HG03457 (cell line): ENCODE data around the gene PLA2G3.

Source experiments
- ATAC-seq: cut with Tn5 transposase; IDR thresholded peaks from one replicate; pipeline ENCODE4 v1.9.1; 2021; ENCODE audit warnings: moderate number of reproducible peaks; ENCODE audit not compliant: unreplicated experiment

Gene PLA2G3

DNA sequence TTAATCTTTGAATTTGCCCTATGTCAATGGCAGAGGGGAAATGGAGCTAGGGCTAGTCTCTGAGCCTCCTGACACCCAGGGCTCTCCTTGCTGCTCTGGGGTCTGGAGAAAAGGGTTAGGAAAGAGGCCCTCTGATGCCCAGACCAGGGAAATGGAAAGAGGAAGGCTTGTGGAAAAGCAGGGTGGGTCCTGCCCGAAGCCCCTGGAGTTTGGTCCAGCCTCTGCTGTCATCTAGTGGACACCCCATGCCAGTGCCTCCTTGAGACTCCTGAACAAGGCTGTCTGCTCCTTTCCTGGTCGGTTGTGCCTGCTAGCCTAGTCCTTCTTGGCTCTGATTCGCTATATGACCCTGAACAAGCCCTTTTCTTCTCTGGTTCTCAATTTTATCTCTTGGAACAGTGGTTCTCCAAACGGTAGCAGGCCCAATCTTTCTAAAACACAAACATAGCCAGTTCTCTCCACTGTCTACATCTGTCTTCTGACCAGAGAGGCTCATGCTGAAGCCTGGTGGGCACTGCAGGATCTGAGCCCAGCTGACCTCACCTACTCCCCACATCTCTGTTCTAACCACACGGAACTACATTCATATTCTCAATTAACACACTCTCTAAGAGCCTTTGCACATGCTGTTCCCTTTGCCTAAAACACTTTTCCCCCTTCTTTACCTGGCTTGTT lies 8.8 kb upstream of the PLA2G3 start:
- no peak for ATAC-seq

DNA sequence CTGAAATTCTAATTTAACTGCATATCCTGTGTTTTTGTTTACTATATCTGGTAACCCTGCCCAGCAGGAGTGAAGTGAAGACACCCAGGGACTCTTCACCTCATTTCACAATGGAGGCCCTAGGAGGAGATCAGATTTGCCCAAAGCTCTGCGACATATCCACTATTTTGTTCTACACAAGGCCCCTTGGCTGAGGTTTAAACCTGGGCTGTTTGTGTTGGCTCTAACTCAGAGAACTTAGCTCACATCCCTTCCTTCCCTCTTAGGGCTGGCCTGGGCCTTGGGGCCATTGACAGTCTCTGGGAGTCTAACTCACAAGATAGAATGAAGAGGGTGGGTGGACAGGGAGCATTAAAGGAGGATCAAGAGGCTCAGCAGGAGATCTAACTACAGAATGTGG lies 8.2 kb upstream of the PLA2G3 start:
- no peak for ATAC-seq

DNA sequence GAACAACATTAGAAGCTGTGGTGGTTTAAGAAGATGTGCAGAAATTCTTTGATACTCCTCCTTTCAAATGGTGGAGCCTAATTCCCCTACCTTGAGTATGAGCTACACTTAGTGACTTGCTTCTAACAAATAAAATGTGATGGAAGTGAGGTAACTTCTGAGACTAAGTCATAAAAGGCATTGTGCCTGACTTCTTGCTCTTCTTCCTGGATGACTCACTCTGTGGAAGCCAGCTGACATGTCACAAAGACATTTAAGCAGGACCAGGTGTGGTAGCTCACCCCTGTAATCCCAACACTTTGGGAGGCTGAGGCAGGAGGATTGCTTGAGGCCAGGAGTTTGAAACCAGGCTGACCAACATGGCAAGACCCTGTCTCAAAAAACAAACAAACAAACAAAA lies 3.9 kb upstream of the PLA2G3 start:
- ATAC-seq: no peak

- no peak for ATAC-seq
These were observed 3.2 kb upstream of the PLA2G3 start for GRCh38 chr22:31143537-31143936.

DNA sequence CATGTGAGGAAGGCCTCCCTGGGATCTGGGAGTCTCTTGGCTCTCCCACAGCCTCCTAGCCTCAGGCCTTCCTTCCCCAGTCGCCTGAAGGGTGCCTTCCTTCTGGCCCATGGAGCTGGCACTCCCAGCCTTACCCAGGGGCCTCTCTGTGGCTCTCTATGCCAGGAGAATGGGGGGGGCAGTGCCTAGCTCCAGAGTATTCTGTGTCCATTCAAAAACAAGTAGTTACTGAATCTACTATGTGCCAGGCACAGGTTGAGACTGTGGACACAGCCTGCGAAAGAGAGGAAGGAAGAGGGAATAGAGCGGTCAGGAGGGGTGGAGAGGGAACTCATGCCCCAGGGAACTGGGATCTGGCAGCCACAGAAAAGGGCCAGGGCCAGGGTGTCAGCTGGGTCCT lies 2.7 kb upstream of the PLA2G3 start:
- ATAC-seq: no peak

DNA sequence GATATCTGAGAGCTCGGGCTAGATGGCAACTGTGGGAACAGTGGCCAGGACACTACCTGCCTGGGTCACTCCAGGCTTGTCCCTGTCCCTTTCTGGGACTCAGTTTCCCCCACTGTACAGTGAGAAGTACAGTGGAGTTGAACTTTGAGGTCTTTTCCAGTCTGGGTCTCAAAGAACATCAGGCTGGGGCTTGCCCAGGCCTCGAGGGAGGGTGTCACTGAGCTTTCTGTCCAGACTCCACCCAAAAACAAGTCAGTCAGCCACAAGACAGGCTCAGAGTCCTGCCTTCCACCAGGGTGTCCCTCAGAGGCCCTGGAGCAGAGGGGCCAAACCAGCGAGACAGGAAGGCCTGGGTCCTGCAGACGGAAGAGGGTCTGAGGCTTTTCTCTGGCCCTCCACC lies 2.0 kb upstream of the PLA2G3 start:
- ATAC-seq: no peak

DNA sequence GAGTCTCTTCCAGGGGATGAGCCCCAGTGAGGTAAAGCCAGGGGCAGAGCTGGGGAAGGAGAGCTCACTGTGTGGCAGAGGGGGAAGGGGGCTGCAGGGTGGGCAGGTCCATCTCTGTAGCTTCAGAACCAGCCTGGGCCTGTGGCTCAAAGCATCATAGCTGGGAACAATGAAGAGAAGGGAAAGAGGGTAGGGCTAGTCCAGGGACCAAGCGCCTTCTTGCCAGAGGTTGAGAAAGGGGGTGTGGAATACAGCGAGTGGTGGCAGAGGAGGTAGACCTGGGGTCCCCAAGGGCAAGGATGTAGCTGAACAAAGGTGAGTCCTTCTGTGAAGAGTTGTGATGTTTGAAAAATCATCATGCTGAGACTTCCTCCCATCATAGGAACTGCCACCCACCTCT lies 1.2 kb upstream of the PLA2G3 start:
- ATAC-seq: no peak

GRCh38 chr22:31140746-31141145 lies 438 bp upstream of the PLA2G3 start:
- ATAC-seq: no peak

DNA sequence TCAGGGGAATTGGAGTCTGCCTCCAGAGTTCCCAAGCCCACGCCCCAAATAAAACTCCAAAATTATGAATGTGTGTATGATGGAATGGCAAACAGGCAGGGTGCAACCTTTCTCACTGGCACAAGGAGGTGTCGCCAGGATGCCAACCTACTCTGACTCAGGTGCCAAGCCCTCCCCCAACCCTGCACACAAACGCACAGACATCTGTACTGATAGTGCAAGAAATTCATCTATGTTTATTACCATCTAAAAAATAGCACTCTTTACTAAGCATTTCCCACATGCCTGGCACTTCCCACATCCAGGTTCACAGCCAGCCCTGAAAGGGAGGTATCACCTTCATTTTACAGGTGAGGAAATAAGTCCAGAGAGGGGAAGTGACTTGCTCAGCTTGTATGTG lies 1.2 kb downstream of the PLA2G3 start:
- no peak for ATAC-seq

DNA sequence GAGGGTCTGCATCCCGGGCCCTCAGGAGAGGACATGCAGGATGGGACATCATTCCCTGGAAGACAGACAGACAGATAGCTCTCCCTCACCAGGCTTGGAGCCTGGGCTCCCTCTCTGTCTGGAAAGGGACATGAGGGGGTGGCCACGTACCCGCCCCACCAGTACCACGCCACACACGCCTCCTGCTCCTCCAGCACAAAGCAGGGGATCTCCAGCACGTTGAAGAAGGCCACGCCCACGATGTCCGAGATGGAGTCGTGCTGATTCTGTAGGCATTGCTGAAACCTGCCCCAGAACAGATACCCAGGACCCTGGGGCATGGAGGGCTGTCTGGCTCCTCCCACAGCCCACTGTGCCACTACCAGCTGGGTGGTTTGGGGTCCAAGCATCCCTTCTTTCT lies 2.2 kb downstream of the PLA2G3 start:
- ATAC-seq: no peak

DNA sequence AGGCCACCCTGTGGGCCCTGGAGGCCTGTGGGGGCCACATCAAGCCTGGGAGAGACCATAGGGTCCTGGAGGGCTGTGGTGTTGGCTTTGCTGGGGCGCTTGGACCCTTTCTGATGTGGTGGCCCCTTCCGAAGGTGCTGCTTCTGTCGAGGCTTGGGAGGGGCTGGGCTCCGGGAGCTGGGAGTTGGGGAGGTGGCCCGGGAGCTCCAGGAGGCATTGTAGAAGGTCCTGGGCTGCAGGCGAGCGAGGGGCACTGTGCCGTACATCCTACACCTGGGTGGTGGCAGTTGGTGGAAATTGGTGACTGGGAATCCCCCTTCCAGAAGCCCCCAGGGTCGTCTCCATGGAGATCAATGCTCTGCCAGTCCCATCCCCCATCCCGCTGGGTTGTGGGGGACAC lies 2.6 kb downstream of the PLA2G3 start:
- no peak for ATAC-seq

GRCh38 chr22:31136711-31137110 lies 3.6 kb downstream of the PLA2G3 start:
- no peak for ATAC-seq

- ATAC-seq: no peak
These were observed 4.2 kb downstream of the PLA2G3 start for GRCh38 chr22:31136155-31136554.

DNA sequence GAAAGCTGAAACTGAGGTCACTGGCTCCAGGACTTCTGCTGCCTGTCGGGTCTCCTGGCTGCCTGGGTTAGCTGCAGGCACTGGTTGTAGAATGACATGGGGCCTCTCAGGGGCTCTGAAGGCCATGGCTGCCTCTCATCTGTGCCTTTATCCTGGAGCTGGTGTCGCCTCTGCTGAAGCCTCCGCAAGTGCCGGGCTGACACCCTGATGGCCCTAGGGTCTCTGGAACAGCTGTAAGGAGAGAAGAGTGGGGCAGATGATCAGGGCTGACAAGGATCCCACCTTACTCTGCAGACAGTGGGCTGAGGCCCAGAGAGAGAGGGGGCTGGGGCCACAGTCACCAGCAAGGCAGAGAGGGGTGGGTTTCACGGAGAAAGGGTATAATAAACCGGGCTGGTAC lies 4.6 kb downstream of the PLA2G3 start:
- no peak for ATAC-seq

GRCh38 chr22:31134688-31135087 lies 5.6 kb downstream of the PLA2G3 start:
- ATAC-seq: no peak

DNA sequence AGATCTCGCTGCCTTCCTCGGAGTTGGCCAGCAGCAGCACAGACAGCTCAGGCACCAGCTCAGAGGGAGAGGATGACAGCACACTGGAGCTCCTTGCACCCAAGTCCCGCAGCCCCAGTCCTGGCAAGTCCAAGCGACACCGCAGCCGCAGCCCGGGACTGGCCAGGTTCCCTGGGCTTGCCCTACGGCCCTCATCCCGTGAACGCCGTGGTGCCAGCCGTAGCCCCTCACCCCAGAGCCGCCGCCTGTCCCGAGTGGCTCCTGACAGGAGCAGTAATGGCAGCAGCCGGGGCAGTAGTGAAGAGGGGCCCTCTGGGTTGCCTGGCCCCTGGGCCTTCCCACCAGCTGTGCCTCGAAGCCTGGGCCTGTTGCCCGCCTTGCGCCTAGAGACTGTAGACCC lies 6.4 kb downstream of the PLA2G3 start:
- ATAC-seq: no peak

GRCh38 chr22:31130873-31131272 lies 9.4 kb downstream of the PLA2G3 start:
- no peak for ATAC-seq

DNA sequence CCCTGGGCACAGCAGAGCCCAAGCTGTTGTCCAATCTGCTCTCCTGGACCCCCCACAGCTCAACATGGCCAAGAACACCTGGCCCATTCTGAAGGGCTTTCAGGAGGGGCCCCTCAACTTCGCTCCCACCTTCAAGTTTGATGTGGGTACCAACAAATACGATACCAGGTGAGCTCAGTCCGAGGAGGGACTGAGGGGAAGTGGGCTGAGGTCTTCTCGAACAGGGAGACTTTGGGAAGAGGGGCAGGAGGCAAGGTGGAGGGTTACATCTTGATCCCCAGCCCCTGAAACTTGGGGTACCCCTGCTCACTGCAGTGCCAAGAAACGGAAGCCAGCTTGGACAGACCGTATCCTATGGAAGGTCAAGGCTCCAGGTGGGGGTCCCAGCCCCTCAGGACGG lies 12.2 kb downstream of the PLA2G3 start:
- ATAC-seq: no peak

DNA sequence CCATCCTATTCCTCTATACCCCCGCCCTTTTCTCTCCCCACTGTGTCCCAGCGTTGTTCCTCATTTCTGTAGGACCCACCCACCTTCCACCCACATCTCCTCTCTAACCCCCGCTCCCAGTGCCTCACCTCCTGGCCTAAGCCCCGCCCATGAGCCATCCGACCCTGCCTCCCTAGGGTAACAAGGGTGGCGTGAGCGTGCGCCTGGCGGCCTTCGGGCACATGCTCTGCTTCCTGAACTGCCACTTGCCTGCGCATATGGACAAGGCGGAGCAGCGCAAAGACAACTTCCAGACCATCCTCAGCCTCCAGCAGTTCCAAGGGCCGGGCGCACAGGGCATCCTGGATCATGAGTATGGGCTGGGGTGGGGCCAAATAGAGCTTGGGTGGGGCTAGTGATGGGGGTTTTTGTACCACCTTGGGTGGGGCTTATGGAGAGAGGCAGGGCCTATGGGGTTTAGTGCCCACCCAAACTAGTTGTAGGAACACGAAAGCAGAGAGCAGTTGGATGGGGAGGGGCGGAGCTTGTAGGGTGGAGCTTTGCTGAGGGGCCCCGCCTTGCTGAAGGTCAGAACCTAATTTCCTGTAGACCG lies 13.0 kb downstream of the PLA2G3 start:
- no peak for ATAC-seq

GRCh38 chr22:31126869-31127175 lies 13.5 kb downstream of the PLA2G3 start:
- no peak for ATAC-seq

DNA sequence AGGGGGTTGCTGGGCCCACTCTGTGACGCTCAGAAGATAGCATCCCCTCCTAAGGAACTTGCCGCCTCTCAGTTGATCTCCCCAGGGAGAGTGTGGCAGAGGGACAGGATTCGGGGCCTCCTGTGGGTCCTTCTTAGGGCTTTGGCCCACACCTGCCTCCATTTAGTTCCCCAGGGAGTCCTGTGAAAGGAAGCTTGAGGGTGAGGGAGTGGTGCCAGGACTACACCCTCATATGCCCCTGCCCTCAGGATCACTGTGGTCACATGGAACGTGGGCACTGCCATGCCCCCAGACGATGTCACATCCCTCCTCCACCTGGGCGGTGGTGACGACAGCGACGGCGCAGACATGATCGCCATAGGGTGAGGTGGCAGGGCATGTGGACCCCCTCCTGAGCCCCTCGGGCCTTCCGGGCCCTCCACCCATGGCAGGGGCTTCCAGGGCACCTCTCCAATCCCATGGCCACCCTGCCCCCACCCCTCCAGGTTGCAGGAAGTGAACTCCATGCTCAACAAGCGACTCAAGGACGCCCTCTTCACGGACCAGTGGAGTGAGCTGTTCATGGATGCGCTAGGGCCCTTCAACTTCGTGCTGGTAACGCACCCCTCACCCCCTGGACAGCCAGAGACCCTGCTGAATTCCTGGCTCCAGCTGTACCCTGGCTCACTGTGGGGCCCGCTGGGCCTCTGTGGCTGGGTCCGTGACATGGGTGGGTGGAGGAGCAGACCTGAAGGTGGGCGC lies 14.0 kb downstream of the PLA2G3 start:
- no peak for ATAC-seq

GRCh38 chr22:31125521-31126117 lies 14.7 kb downstream of the PLA2G3 start:
- no peak for ATAC-seq
